HG03565 (cell line): ENCODE data around the gene HMOX2.

ENCODE experiments used
- ATAC-seq: cut with Tn5 transposase; IDR thresholded peaks from one replicate; pipeline ENCODE4 v1.9.1; 2021; ENCODE audit warnings: mild to moderate bottlenecking, moderate library complexity; ENCODE audit not compliant: unreplicated experiment

Gene HMOX2

DNA sequence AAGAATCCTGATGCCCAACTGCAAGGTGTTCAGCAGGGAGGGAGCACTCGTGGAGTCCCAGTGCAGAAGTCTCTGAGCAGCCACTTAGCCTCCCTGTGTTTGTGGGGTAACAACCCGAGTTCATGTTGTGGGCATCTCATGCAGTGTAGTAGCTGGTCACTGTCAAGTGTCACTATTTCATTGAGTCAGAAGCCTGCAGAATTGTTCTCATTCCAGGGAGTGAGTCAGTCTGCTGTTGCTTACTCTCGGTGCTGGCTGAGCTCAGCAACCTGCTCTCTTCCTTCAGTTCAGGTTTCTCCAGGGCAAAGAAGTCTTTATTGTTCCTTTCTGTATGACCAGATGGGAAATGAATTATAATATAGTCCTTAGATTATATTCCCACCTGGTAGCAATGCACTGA lies 24.1 kb downstream of the HMOX2 start:
- no peak for ATAC-seq

GRCh38 chr16:4501071-4501478 lies 24.9 kb downstream of the HMOX2 start:
- no peak for ATAC-seq

DNA sequence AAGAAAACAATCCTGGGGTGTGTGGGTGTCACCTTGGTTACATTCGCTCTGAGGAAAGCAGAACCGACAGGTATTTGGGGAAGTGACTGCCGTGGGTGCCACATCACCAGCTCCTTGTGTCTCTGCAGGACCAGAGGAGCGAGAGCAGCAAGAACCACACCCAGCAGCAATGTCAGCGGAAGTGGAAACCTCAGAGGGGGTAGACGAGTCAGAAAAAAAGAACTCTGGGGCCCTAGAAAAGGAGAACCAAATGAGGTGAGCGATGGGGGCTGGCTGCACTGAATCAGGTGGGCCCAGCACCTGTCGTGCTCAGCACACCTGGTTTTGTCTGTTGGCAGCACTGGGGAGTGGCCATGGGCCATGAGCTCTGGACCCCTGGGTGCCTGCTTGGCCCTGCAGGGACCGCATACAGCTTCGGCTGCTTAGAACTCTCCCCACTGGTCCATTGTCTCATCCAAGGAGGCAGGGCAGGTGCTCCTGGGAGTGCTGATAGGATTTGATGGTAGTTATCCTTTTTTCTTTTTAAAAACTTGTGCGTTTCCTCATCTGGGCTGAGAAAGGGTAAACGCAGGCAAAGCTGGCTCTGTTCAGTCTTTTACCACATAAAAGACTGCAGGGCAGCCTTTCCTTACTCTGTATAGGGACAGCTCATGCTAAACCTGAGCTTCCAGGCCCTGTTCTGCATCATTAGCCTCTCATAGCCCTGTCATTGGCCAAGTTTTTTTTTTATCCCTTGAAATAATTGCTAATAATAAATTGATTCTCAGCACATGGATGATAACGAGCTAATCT lies 29.4 kb downstream of the HMOX2 start:
- peak; percentile 60 for ATAC-seq

- peak; percentile 40 for ATAC-seq
Observed at GRCh38 chr16:4506450-4506849, 30.3 kb downstream of the HMOX2 start.

- no peak for ATAC-seq
Observed at GRCh38 chr16:4507588-4508345, 31.6 kb downstream of the HMOX2 start.

- ATAC-seq, result no peak
Observed at GRCh38 chr16:4508806-4509205, 32.6 kb downstream of the HMOX2 start.

GRCh38 chr16:4509420-4509819 lies 33.2 kb downstream of the HMOX2 start:
- ATAC-seq, result no peak

- no peak for ATAC-seq
Observed at GRCh38 chr16:4510131-4510530, 33.9 kb downstream of the HMOX2 start.

DNA sequence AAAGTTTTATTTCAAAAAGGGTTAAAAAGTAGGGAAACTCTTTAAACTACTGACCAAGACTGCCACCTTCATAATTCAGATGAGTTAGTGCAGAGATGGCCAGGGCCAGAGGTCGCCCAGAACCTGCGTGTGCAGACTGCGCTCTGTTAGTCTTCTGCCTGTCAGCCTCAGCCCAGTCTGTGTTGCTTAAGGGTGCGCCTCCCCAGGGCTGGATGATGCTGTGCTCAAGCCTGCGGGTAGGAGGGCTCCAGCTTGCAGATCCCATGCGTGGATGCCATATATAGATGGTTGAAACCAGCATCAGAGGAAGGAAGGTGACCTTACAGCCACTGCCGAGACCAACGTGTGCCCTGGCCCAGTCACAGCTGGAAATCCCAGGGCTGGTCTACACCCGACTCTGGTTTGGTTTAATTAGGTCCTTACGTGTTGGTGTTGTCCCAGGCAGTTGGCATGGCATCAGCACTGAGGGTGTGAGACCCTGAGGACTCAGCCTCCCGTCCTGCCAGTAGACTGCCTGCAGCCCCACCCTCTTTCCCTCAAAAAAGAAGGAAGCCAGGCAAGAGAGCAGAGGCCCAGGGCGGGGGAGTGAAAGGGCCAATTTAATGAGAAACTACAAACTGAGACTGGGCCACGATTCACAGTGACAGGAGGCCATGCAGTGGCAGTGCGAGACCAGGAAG lies 34.7 kb downstream of the HMOX2 start:
- ATAC-seq, result no peak

DNA sequence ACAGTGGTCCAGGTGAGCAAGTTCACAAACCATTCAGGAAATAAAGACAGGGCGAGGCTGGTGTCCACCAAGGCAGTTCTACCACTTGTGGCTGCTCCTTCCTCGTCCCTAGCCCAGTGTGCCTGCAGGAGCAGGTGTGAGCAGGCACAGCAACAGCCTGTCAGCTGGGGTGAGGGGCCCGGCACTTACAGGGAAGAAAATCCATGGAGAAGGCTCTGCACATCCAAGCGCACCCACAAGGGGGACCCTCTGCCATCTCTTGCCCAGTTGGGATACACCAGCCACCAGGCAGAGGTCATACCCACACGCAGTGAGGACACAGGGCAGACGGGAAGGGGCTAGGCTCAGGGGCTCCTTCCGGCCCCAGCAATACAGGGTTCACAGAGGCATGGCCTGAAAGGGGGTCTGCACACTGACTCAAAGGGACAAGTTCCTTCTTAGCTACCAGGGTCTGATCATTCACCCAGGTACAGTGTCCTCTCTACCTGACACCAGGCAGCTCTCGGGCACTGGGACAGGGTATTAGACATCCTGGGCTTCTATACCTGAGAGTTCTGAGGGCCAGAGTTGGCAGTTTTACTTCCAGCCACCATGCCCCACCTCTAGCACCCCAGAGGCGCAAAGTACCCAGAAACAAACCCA lies 35.4 kb downstream of the HMOX2 start:
- ATAC-seq, result no peak

DNA sequence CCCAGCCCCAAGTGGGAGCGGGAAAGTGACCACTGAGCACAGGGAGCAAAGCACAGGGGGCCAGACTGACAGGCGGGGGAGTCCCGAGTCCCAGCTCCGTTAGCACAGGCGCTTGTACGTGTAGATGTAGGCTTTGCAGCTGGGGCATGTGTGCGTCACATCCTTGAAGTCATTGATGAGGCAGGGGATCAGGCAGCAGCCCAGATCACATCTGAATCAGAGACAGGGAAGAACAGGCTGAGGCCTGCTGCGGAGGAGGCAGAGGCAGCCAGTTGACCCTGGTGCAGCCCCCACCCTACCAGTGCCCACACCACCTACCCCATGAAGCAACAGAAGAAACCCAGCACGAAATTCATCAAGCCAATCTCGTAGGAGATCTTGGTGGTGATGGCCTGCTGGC lies 36.3 kb downstream of the HMOX2 start:
- ATAC-seq, result no peak

GRCh38 chr16:4513086-4513860 lies 37.1 kb downstream of the HMOX2 start:
- no peak for ATAC-seq

DNA sequence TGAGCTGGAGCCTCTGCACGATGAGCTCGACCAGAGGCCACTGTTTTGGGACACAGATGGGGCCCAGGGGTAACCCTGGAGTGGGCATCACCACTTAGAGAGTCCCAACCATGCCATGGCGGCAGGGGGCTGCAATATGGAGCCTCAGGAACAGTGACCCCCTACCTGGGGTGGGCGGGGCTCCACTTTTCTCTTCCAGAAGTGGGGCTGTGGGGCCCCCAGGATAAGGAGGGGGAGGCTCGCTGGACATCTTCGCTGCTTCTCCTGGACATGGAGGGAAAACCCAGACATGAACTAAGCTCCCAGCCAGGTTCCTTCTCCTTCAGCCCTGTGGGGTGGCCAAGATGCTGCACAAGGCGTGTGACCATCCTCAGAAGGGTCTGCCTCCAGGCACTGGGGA lies 37.7 kb downstream of the HMOX2 start:
- ATAC-seq, result no peak

DNA sequence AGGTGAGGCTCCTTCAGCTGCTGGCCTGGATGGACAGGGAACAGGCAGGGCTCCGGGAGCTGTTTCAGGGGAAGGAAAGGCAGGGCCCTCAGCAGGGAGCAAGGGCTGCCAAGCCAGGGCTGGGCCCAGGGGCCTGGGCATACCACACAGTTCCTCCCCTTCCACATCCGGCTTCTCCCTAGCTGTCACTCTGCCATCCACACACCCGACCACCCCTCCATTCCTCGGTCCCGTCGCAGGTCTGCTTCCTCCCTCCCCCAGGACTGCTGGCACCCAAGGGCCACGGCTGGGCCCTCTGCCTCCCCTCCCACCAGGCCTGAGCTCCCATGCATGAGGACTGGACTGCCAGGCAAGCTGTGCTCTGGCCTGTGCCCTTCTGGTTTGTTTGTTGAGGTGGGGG lies 38.4 kb downstream of the HMOX2 start:
- ATAC-seq, result no peak

- peak; percentile 53 for ATAC-seq
Observed at GRCh38 chr16:4515611-4516233, 39.5 kb downstream of the HMOX2 start.

GRCh38 chr16:4517812-4518680 lies 41.8 kb downstream of the HMOX2 start:
- ATAC-seq, result no peak

- ATAC-seq, result no peak
Observed at GRCh38 chr16:4519274-4520058, 43.3 kb downstream of the HMOX2 start.

GRCh38 chr16:4520913-4521312 lies 44.7 kb downstream of the HMOX2 start:
- no peak for ATAC-seq
